BJ (cell line): ENCODE measurements around the gene ETF1. TPM values are rescaled to one million over a fixed set of nuclear protein-coding genes. Genes with fewer than 3 reads are reported as not detected.

Experiments used
- CTCF ChIA-PET: fragments of 350-600 bp; formaldehyde crosslinking; extraction: SDS; loops from one replicate; lab custom pipeline; 2021; ENCODE audit warnings: antibody characterized with exemption, inconsistent platforms; lab: Yijun Ruan, JAX
- POLR2A ChIA-PET: fragments of 300-600 bp; sonication (Branson Sonifier 250); formaldehyde crosslinking; extraction: SDS; loops from one replicate; lab custom pipeline; 2021; ENCODE audit warnings: antibody characterized with exemption; lab: Charles Lee
- DNase-seq: peaks from one replicate; pipeline ENCODE4 v3.0.0-alpha.2; 2011; ENCODE audit warnings: low read depth
- H3K27me3 ChIP-seq: 2 replicates; pipeline ENCODE4 v1.6.0; 2011; ENCODE audit warnings: low read length; ENCODE audit not compliant: control insufficient read depth, insufficient read depth
- H3K36me3 ChIP-seq: 2 replicates; pipeline ENCODE4 v1.5.1; 2011; ENCODE audit warnings: low read length; ENCODE audit not compliant: control insufficient read depth, insufficient read depth
- H3K4me3 ChIP-seq: 2 replicates; pipeline ENCODE4 v1.5.1; 2011; ENCODE audit warnings: low read depth, mild to moderate bottlenecking, control low read depth, low read length
- polyA plus RNA-seq: library from polyadenylated mRNA; depleted of rRNA; stranded (reverse); fragments of >200 nt; gene quantifications from 2 replicates; pipeline ENCODE4 v1.2.3, GENCODE V29; 2011
- TF ChIP-seq, protein P1 (sequence below): IDR thresholded peaks from 2 replicates; pipeline ENCODE4 v1.5.1; 2011; ENCODE audit warnings: low read depth, mild to moderate bottlenecking, control low read depth, inconsistent platforms, low read length, moderate library complexity; ENCODE audit not compliant: insufficient read depth

ETF1 gene
- polyA plus RNA-seq, 1 experiment: 52.4 TPM

DNA sequence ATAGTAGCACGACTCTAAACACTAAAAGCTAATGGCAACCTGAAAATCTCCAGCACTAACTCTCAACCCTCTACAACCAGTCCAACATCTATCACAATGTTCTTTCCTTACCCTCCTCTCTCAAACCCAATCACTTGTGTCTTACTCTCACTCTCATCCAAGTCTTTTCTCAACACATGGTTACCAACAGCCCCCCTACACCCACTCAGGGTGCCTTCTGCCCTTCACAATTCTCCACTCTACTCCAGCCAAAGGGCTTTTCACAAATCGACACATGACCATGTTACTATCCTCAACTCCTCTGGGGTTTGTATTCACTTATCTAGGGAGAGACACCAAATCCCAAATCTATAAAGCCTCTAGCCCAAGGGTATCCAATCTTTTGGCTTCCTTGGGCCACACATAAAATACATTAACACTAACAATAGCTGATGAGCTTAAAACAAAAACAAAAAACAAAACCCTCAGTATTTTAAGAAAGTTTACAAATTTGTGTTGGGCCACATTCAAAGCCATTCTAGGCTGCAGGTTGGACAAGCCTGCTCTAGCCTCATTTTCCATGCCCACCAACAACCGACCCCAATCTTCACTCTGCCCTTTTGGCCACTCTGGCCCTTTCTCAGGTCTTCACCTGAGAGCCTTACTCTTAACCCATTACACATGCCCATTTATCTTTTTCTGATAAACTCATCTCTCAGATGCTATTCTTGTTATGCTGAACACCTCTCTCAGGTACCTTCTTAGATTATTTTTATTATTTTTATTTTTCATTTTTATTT, 20.5 kb upstream of the ETF1 start:
- ChIA-PET POLR2A (no interaction called here), CTCF (interaction anchor here (3.6 kb wide), 1 partner anchor 15 kb away, joined by 12 read pairs; no protein-coding TSS in a partner anchor)
- TF ChIP-seq, protein P1, sequence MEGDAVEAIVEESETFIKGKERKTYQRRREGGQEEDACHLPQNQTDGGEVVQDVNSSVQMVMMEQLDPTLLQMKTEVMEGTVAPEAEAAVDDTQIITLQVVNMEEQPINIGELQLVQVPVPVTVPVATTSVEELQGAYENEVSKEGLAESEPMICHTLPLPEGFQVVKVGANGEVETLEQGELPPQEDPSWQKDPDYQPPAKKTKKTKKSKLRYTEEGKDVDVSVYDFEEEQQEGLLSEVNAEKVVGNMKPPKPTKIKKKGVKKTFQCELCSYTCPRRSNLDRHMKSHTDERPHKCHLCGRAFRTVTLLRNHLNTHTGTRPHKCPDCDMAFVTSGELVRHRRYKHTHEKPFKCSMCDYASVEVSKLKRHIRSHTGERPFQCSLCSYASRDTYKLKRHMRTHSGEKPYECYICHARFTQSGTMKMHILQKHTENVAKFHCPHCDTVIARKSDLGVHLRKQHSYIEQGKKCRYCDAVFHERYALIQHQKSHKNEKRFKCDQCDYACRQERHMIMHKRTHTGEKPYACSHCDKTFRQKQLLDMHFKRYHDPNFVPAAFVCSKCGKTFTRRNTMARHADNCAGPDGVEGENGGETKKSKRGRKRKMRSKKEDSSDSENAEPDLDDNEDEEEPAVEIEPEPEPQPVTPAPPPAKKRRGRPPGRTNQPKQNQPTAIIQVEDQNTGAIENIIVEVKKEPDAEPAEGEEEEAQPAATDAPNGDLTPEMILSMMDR: no peak
- Histone ChIP-seq H3K4me3 (no peak overlapping the region), H3K36me3 (peaks cover 31% of the 10 kb centered on the region), H3K27me3 (no peaks in the 10 kb centered on the region)
- no peak for DNase-seq

DNA sequence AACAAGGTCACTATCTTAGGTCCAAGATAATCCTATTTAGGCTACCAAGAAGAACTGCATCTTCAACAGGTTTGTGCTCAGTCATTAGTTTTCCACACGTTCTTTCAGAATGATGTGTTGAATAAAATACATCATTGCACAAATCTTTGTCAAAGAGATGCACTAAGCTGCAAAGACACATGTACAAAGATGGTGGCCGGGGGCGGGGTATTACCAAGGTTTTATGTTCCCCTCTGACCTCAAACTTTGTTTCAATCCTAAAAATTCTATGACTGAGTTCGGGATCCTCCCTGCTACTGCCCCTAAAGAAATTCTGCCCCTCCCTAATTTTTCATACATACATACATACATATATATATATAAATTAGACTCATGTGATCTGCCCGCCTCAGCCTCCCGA, 17.9 kb upstream of the ETF1 start:
- ChIA-PET CTCF (no interaction called here), POLR2A (no interaction called here)
- no peak overlapping the region for H3K4me3 ChIP-seq
- H3K27me3 ChIP-seq: no peaks in the 10 kb centered on the region
- TF ChIP-seq, protein P1: no peak
- no peak for DNase-seq
- peaks cover 37% of the 10 kb centered on the region for H3K36me3 ChIP-seq

DNA sequence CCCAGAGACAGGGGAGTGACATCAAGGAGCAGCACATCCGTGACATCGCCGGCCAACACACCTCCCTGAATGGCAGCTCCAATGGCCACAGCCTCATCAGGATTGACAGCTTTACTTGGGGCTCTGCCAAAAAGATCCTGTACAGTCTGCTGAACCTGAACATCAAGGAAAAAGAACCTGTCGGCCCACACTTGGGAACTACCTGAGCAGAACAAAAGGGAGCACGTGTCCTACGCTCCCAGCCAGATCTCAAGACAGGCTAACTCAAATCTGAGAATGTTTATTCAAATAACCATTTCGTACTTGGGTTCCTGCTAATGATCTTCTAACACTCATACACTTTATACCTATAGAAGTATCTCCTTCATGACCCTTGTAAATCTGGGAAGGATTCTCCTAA, 16.9 kb upstream of the ETF1 start:
- peaks cover 33% of the 10 kb centered on the region for H3K36me3 ChIP-seq
- TF ChIP-seq, protein P1: no peak
- H3K4me3 ChIP-seq: no peak overlapping the region
- POLR2A ChIA-PET: no interaction called here
- no peaks in the 10 kb centered on the region for H3K27me3 ChIP-seq
- CTCF ChIA-PET: interaction anchor here (4.3 kb wide), 1 partner anchor 12 kb away, joined by 16 read pairs; no protein-coding TSS in a partner anchor
- DNase-seq: no peak

DNA sequence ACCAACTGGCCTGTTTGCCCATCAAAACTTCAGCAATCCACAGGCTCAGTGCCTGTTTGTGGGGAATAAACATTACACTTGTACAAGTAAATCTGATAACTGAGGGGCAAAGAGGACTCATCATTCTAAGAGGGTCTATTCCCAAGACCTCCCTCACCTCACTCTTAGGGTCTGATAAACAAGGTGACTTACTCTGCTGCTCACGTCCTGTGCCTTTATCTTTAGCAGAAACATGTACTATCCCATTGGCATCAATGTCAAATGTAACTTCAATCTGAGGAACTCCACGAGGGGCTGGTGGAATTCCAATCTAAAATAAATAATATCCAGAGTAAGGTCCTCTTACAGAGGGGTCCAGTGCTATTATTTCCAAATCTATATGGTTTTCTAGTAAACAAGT, 14.6 kb upstream of the ETF1 start:
- no peak for DNase-seq
- Histone ChIP-seq H3K27me3 (no peaks in the 10 kb centered on the region), H3K36me3 (peaks cover 29% of the 10 kb centered on the region), H3K4me3 (no peak overlapping the region)
- POLR2A ChIA-PET: no interaction called here
- CTCF ChIA-PET: interaction anchor here (4.3 kb wide), 1 partner anchor 10 kb away, joined by 16 read pairs; no protein-coding TSS in a partner anchor
- TF ChIP-seq, protein P1: no peak

DNA sequence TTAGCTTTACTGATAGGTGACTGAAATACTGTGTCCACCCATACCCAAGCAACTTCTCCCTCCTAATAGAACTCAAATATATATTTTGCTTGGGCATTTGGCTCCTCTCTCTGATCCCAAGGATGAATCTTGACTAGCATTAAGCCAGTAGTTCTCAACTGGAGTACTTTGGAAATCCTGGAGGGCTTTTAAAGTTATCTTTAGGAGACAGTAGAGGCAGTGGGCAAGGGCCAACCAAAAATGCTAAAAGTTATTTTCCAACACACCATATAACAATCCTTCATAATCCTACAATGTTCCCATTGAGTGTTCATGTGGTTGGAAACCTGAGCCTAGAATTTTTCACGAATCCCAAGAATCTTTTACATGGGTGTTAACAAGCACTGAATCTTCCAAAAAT, 11.1 kb upstream of the ETF1 start:
- no peak for DNase-seq
- peaks cover 18% of the 10 kb centered on the region for H3K36me3 ChIP-seq
- H3K27me3 ChIP-seq: no peaks in the 10 kb centered on the region
- no peak overlapping the region for H3K4me3 ChIP-seq
- TF ChIP-seq, protein P1: no peak
- ChIA-PET CTCF (no interaction called here), POLR2A (no interaction called here)
